Transverse colon (tissue), 4 donors: ENCODE data around the gene DNAJC1. TPM values are rescaled to one million over a fixed set of nuclear protein-coding genes. Genes with fewer than 3 reads are reported as not detected.

Experiments used
- DNase-seq: peaks from one replicate; pipeline ENCODE4 v3.0.0-alpha.2; 2019
- H3K27ac ChIP-seq, 4 donors: fragments of 200-600 bp; sonication (generic); 2 replicates each; pipeline ENCODE4 v1.5.1; 2016 to 2018; ENCODE audit warnings: inconsistent platforms in 4 of 4
- H3K27me3 ChIP-seq: fragments of 200-600 bp; sonication (generic); 2 replicates; pipeline ENCODE4 v1.5.1; 2017; ENCODE audit warnings: inconsistent platforms
- H3K36me3 ChIP-seq, 4 donors: fragments of 200-600 bp; sonication (generic); 2 replicates each; pipeline ENCODE4 v1.5.1; 2017 to 2019; ENCODE audit warnings: inconsistent platforms in 4 of 4
- H3K4me1 ChIP-seq, 4 donors: fragments of 200-600 bp; sonication (generic); 2 replicates each; pipeline ENCODE4 v1.5.1; 2017 to 2020; ENCODE audit warnings: inconsistent platforms in 4 of 4
- H3K4me3 ChIP-seq, 4 donors: fragments of 200-600 bp; sonication (generic); 1 replicate in 1 of 4; 2 replicates in 3 of 4; pipeline versions ENCODE4 v1.5.1 to v1.6.1; 2017 to 2019; ENCODE audit warnings: inconsistent platforms in 4 of 4
- H3K9me3 ChIP-seq, 2 donors: fragments of 200-600 bp; sonication (generic); 2 replicates each; pipeline ENCODE4 v1.5.1; 2017 to 2019; ENCODE audit warnings: inconsistent platforms in 2 of 2
- EP300 ChIP-seq: sonication (generic); formaldehyde crosslinking; IDR thresholded peaks from one replicate; pipeline ENCODE4 v1.6.1; 2017; ENCODE audit warnings: antibody characterized with exemption, low read depth
- POLR2A ChIP-seq: fragments of 450-650 bp; IDR thresholded peaks from one replicate; pipeline ENCODE4 v1.6.1; 2016; ENCODE audit warnings: antibody characterized with exemption, mild to moderate bottlenecking, moderate library complexity
- POLR2AphosphoS5 ChIP-seq, 3 donors: sonication (generic); formaldehyde crosslinking; IDR thresholded peaks; one replicate each; pipeline ENCODE4 v1.6.1; 2016; ENCODE audit warnings: antibody characterized with exemption in 3 of 3
- WGBS, 2 donors: methylation state at CpG; one replicate each; pipeline ENCODE4 v1.1.5; 2018; ENCODE audit warnings: low coverage in 1 of 2; 5-methylcytosine and 5-hydroxymethylcytosine counted together
- in situ Hi-C, 4 donors: fragments of 200-750 bp; cut with MboI; loops; one replicate each; pipeline versions ENCODE4 v1.15.0 to v1.15.1; 2017; ENCODE audit warnings: low sequenced_read_pairs in 3 of 4, low pct_ligation_motif_present in 1 of 4, low pct_unique_long_range_greater_than_20kb in 1 of 4
- intact Hi-C: fragments of 100-400 bp; cut with DNase I; formaldehyde crosslinking; loops from one replicate; pipeline ENCODE4 v1.15.1; 2023; ENCODE audit warnings: low total_unique reads
- total RNA-seq, 4 donors: library from RNA; depleted of rRNA; stranded (reverse); fragments of >200 nt; gene quantifications; one replicate each; pipeline ENCODE4 v1.1.0, GENCODE V29; 2016
- TF ChIP-seq, protein P1 (sequence below), 5 experiments: fragments of 200-600 bp in 3 of 5; fragments of 450-650 bp in 2 of 5; sonication (generic) in 3 of 5; IDR thresholded peaks; 1 replicate in 2 of 5; 2 replicates in 3 of 5; pipeline ENCODE4 v1.5.1; 2016 to 2017; ENCODE audit warnings: antibody characterized with exemption in 5 of 5, inconsistent platforms in 3 of 5, mild to moderate bottlenecking in 2 of 5, moderate library complexity in 1 of 5

The DNAJC1 gene
- total RNA-seq, 4 donors from 2014 or later: 18.5 to 71.7 (median 48.4) TPM

- no peak overlapping the region for H3K4me3 ChIP-seq
- H3K36me3 ChIP-seq: no peaks in the 10 kb centered on the region
- TF ChIP-seq POLR2A: no peak
- no peak for TF ChIP-seq EP300
- TF ChIP-seq POLR2AphosphoS5 (IDR thresholded peaks at IDR 0.05): no peak
- TF ChIP-seq, protein P1, sequence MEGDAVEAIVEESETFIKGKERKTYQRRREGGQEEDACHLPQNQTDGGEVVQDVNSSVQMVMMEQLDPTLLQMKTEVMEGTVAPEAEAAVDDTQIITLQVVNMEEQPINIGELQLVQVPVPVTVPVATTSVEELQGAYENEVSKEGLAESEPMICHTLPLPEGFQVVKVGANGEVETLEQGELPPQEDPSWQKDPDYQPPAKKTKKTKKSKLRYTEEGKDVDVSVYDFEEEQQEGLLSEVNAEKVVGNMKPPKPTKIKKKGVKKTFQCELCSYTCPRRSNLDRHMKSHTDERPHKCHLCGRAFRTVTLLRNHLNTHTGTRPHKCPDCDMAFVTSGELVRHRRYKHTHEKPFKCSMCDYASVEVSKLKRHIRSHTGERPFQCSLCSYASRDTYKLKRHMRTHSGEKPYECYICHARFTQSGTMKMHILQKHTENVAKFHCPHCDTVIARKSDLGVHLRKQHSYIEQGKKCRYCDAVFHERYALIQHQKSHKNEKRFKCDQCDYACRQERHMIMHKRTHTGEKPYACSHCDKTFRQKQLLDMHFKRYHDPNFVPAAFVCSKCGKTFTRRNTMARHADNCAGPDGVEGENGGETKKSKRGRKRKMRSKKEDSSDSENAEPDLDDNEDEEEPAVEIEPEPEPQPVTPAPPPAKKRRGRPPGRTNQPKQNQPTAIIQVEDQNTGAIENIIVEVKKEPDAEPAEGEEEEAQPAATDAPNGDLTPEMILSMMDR (IDR thresholded peaks at IDR 0.05): no peak
- no peak for DNase-seq
- intact Hi-C loops: no loop called here
- in situ Hi-C loops: loop anchor here in 1 of 4 donors (25.0 kb wide), 1 partner anchor 440 kb away; no protein-coding TSS in a partner anchor
- 66 to 67% methylated on average over 2 of the region's 2 CpGs for WGBS, 2 donors
- no peak overlapping the region for H3K27ac ChIP-seq
- no peaks in the 10 kb centered on the region for H3K9me3 ChIP-seq
- peaks cover 0 to 2% (median 0%) of the 10 kb centered on the region in 4 donors for H3K4me1 ChIP-seq
- no peaks in the 10 kb centered on the region for H3K27me3 ChIP-seq
These were observed 76.6 kb downstream of the DNAJC1 start for GRCh38 chr10:21926949-21927348.

DNA sequence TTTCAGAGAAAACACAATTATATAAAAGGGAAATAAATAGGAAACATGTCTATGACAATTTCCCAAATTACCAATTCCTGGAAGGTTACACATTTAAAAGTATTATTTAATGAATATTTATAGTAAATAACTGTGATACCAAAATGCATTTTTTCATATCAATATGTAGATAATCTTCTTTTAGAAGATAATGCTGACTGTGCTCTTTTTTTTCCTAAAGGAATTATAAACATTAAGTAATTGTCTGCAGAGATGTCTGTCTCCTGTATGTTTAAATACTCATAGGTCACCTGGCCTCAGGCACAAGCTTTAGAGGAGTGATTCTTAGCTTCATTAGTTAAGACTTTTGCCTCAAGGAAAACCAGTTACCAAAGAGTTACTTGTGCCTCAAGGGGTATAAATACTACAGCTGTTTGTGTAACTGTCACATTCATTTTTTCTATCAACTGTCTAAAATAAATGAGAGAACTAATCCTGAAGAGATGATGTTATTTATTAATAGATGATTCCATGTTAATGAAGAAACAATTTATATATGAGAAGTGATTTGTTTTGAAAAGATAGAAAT lies 77.1 kb downstream of the DNAJC1 start:
- Histone ChIP-seq H3K36me3 (no peaks in the 10 kb centered on the region), H3K27me3 (no peaks in the 10 kb centered on the region), H3K4me1 (peaks cover 0 to 2% (median 0%) of the 10 kb centered on the region in 4 donors), H3K4me3 (no peak overlapping the region), H3K27ac (no peak overlapping the region), H3K9me3 (no peaks in the 10 kb centered on the region)
- no peak for TF ChIP-seq EP300
- in situ Hi-C loops (loop anchor here in 1 of 4 donors (25.0 kb wide), 1 partner anchor 439 kb away; no protein-coding TSS in a partner anchor), intact Hi-C loops (no loop called here)
- DNase-seq: no peak

GRCh38 chr10:21925851-21926250 lies 77.7 kb downstream of the DNAJC1 start:
- in situ Hi-C loops: loop anchor here in 1 of 4 donors (25.0 kb wide), 1 partner anchor 439 kb away; no protein-coding TSS in a partner anchor
- Histone ChIP-seq H3K4me1 (peaks cover 0 to 2% (median 0%) of the 10 kb centered on the region in 4 donors), H3K27me3 (no peaks in the 10 kb centered on the region), H3K9me3 (no peaks in the 10 kb centered on the region), H3K27ac (no peak overlapping the region), H3K36me3 (no peaks in the 10 kb centered on the region), H3K4me3 (no peak overlapping the region)
- intact Hi-C loops: no loop called here
- WGBS, 2 donors: 82 to 95% methylated on average over 3 to 6 of the region's 6 CpGs
- TF ChIP-seq EP300 (no peak), POLR2A (no peak), POLR2AphosphoS5 (IDR thresholded peaks at IDR 0.05) (no peak)
- TF ChIP-seq, protein P1 (IDR thresholded peaks at IDR 0.05): no peak
- no peak for DNase-seq

- Histone ChIP-seq H3K36me3 (peaks cover 0 to 7% (median 0%) of the 10 kb centered on the region in 4 donors), H3K4me3 (no peak overlapping the region), H3K9me3 (no peaks in the 10 kb centered on the region), H3K27me3 (no peaks in the 10 kb centered on the region), H3K27ac (no peak overlapping the region), H3K4me1 (peaks cover 0 to 2% (median 0%) of the 10 kb centered on the region in 4 donors)
- no peak for DNase-seq
- intact Hi-C loops: no loop called here
- in situ Hi-C loops: no loop called here
- TF ChIP-seq EP300: no peak
- TF ChIP-seq POLR2A: no peak
- no peak for TF ChIP-seq POLR2AphosphoS5 (IDR thresholded peaks at IDR 0.05)
- TF ChIP-seq, protein P1 (IDR thresholded peaks at IDR 0.05): no peak
These were observed 79.0 kb downstream of the DNAJC1 start for GRCh38 chr10:21924511-21924910.

DNA sequence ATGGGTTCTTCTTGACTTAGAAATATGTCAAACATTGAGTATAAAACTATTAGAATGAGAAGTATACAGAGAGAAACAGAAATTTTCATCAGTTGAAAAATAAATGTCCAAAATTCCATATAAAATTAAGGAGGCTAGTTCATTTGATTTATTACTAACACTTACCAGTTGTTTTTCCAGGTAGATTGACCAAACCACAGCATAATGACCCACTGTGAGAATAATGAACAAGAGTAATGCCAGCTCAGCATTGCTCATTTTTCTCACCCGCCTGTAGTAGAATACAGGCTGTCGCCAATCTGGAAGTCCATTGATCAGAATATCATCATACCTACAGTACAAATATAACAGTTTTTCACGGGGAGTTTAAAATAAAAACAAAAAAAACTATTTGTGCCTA lies 82.9 kb downstream of the DNAJC1 start:
- Histone ChIP-seq H3K27ac (no peak overlapping the region), H3K4me1 (no peaks in the 10 kb centered on the region), H3K27me3 (no peaks in the 10 kb centered on the region), H3K4me3 (no peak overlapping the region), H3K36me3 (peaks cover 0 to 7% (median 0%) of the 10 kb centered on the region in 4 donors), H3K9me3 (no peaks in the 10 kb centered on the region)
- DNase-seq: no peak
- WGBS, 2 donors: 94 to 100% methylated on average over 3 of the region's 3 CpGs
- intact Hi-C loops: no loop called here
- TF ChIP-seq EP300 (no peak), POLR2A (no peak), POLR2AphosphoS5 (IDR thresholded peaks at IDR 0.05) (no peak)
- TF ChIP-seq, protein P1 (IDR thresholded peaks at IDR 0.05): no peak
- in situ Hi-C loops: no loop called here
